Left lung (tissue), 10 donors: Measurements from ENCODE around the gene CST9L. TPM values are rescaled to one million over a fixed set of nuclear protein-coding genes. Genes with fewer than 3 reads are reported as not detected.

ENCODE experiments used
- ATAC-seq: fragments of 200-7000 bp; cut with Tn5 transposase; one replicate; pipeline ENCODE4 v1.9.1; 2020; ENCODE audit warnings: moderate library complexity
- DNase-seq, 4 donors: peaks; one replicate each; pipeline ENCODE4 v3.0.0-alpha.2; 2013 to 2020
- H3K27ac ChIP-seq, 2 donors: fragments of 200-600 bp; sonication (generic) in 1 of 2; one replicate each; pipeline versions ENCODE4 v1.5.0 to v1.8.0; 2020 to 2021
- H3K27me3 ChIP-seq, 2 donors: fragments of 200-600 bp; sonication (generic) in 1 of 2; one replicate each; pipeline versions ENCODE4 v1.5.0 to v1.8.0; 2020 to 2021
- H3K36me3 ChIP-seq, 2 donors: fragments of 200-600 bp; sonication (generic) in 1 of 2; one replicate each; pipeline versions ENCODE4 v1.5.0 to v1.8.0; 2020 to 2021
- H3K4me1 ChIP-seq, 2 donors: fragments of 200-600 bp; one replicate each; pipeline ENCODE4 v1.8.0; 2021
- H3K4me3 ChIP-seq, 2 donors: fragments of 200-600 bp; sonication (generic) in 1 of 2; one replicate each; pipeline versions ENCODE4 v1.5.0 to v1.8.0; 2020 to 2021; ENCODE audit warnings: mild to moderate bottlenecking in 1 of 2
- H3K9me3 ChIP-seq, 2 donors: fragments of 200-600 bp; sonication (generic) in 1 of 2; one replicate each; pipeline versions ENCODE4 v1.5.0 to v1.8.0; 2020 to 2021
- CTCF ChIP-seq, 2 donors: fragments of 200-600 bp; sonication (generic) in 1 of 2; IDR thresholded peaks; one replicate each; pipeline versions ENCODE4 v1.5.0 to v1.8.0; 2021; ENCODE audit warnings: antibody characterized with exemption in 2 of 2
- intact Hi-C, 2 donors: fragments of 100-400 bp; cut with DNase I; formaldehyde crosslinking; loops; one replicate each; pipeline versions ENCODE4 v1.11.2 to v1.14.2; 2022
- polyA plus RNA-seq, 6 donors: library from polyadenylated mRNA; unstranded; fragments of 120-200 nt; gene quantifications; one replicate each; pipeline ENCODE4 v1.2.1, GENCODE V29; 2013; ENCODE audit not compliant: insufficient read length in 6 of 6
- total RNA-seq, 2 donors: library from RNA; stranded (reverse); fragmentation: NEBNext Ultra II Directional; extraction: Animal tissue kit (Norgen Biotek cat#: 25700); gene quantifications; one replicate each; pipeline ENCODE4 v1.2.1, GENCODE V29; 2021
- donor health status: DM: no; HTN: yes; CAD: no.
- donor health status: DM: no; HTN: no; CAD: no.

The CST9L gene
- total and polyA plus RNA-seq, 8 donors, result not detected

- no peak for DNase-seq
- no peaks in the 10 kb centered on the region for H3K27me3 ChIP-seq
- no peaks in the 10 kb centered on the region for H3K4me1 ChIP-seq
- H3K4me3 ChIP-seq, result no peak overlapping the region
- no peak for TF ChIP-seq CTCF (IDR thresholded peaks at IDR 0.05)
- no peak for ATAC-seq
- intact Hi-C loops, result no loop called here
- no peaks in the 10 kb centered on the region for H3K9me3 ChIP-seq
- H3K27ac ChIP-seq, result no peak overlapping the region
- H3K36me3 ChIP-seq, result no peaks in the 10 kb centered on the region
These were observed 27.0 kb downstream of the CST9L start for GRCh38 chr20:23541330-23541729.

- TF ChIP-seq CTCF (IDR thresholded peaks at IDR 0.05), result no peak
- DNase-seq (no peak), ATAC-seq (no peak)
- intact Hi-C loops, result no loop called here
- Histone ChIP-seq H3K4me1 (no peaks in the 10 kb centered on the region), H3K27ac (no peak overlapping the region), H3K27me3 (no peaks in the 10 kb centered on the region), H3K4me3 (no peak overlapping the region), H3K9me3 (no peaks in the 10 kb centered on the region), H3K36me3 (no peaks in the 10 kb centered on the region)
These were observed 27.7 kb downstream of the CST9L start for GRCh38 chr20:23540624-23541023.

- TF ChIP-seq CTCF (IDR thresholded peaks at IDR 0.05), result no peak
- DNase-seq (no peak), ATAC-seq (no peak)
- intact Hi-C loops, result no loop called here
- Histone ChIP-seq H3K9me3 (no peaks in the 10 kb centered on the region), H3K27me3 (no peaks in the 10 kb centered on the region), H3K27ac (no peak overlapping the region), H3K36me3 (no peaks in the 10 kb centered on the region), H3K4me1 (no peaks in the 10 kb centered on the region), H3K4me3 (no peak overlapping the region)
These were observed 31.3 kb downstream of the CST9L start for GRCh38 chr20:23537030-23537429.

GRCh38 chr20:23536328-23536974 lies 31.8 kb downstream of the CST9L start:
- ATAC-seq (no peak), DNase-seq (no peak)
- Histone ChIP-seq H3K9me3 (no peaks in the 10 kb centered on the region), H3K27me3 (no peaks in the 10 kb centered on the region), H3K36me3 (no peaks in the 10 kb centered on the region), H3K4me1 (no peaks in the 10 kb centered on the region), H3K27ac (no peak overlapping the region), H3K4me3 (no peak overlapping the region)
- TF ChIP-seq CTCF (IDR thresholded peaks at IDR 0.05), result no peak
- intact Hi-C loops, result no loop called here

- intact Hi-C loops, result no loop called here
- Histone ChIP-seq H3K36me3 (no peaks in the 10 kb centered on the region), H3K9me3 (no peaks in the 10 kb centered on the region), H3K4me3 (no peak overlapping the region), H3K4me1 (no peaks in the 10 kb centered on the region), H3K27ac (no peak overlapping the region), H3K27me3 (no peaks in the 10 kb centered on the region)
- DNase-seq (no peak), ATAC-seq (no peak)
- no peak for TF ChIP-seq CTCF (IDR thresholded peaks at IDR 0.05)
These were observed 33.3 kb downstream of the CST9L start for GRCh38 chr20:23534801-23535593.
